ENCODE results near the gene TMEM123. TPM values are rescaled to one million over a fixed set of nuclear protein-coding genes. Genes with fewer than 3 reads are reported as not detected.

Gene TMEM123
- total RNA-seq, 2 experiments from 2014 or later, result 489 to 694 TPM

GRCh38 chr11:102487214-102487613 lies 34.6 kb upstream of the TMEM123 start:
- peaks cover 17% of the 10 kb centered on the region for H3K4me1 Mint-ChIP-seq
- ChIA-PET CTCF (interaction anchor here (0.9 to 1.9 kb wide), 5 partner anchors 9 to 194 kb away, joined by 3 to 5 read pairs (median 4); no protein-coding TSS in a partner anchor), POLR2A (no interaction called here)
- no peak for DNase-seq
- H3K27ac Mint-ChIP-seq, result no peak overlapping the region
- H3K4me3 Mint-ChIP-seq, result no peak overlapping the region
- H3K9me3 Mint-ChIP-seq, result no peaks in the 10 kb centered on the region
- peaks cover 2% of the 10 kb centered on the region for H3K27me3 Mint-ChIP-seq
- H3K36me3 Mint-ChIP-seq (ENCODE audit: low read depth), result no peaks in the 10 kb centered on the region

- no peak for DNase-seq
- H3K9me3 Mint-ChIP-seq, result no peaks in the 10 kb centered on the region
These were observed 34.0 kb upstream of the TMEM123 start for GRCh38 chr11:102486584-102486983.

GRCh38 chr11:102485095-102485722 lies 32.6 kb upstream of the TMEM123 start:
- H3K36me3 Mint-ChIP-seq (ENCODE audit: low read depth), result no peaks in the 10 kb centered on the region

More at GRCh38 chr11:102486584-102486983, 34.0 kb upstream of the TMEM123 start:
- H3K36me3 Mint-ChIP-seq (ENCODE audit: low read depth), result no peaks in the 10 kb centered on the region
- no peak overlapping the region for H3K4me3 Mint-ChIP-seq
- H3K27ac Mint-ChIP-seq, result no peak overlapping the region
- ChIA-PET POLR2A (no interaction called here), CTCF (interaction anchor here (1.9 kb wide), 1 partner anchor 9 kb away, joined by 5 read pairs; no protein-coding TSS in a partner anchor)
- peaks cover 17% of the 10 kb centered on the region for H3K4me1 Mint-ChIP-seq
- H3K27me3 Mint-ChIP-seq, result peaks cover 2% of the 10 kb centered on the region

GRCh38 chr11:102482433-102482832 lies 29.9 kb upstream of the TMEM123 start:
- no peaks in the 10 kb centered on the region for H3K9me3 Mint-ChIP-seq
- no peaks in the 10 kb centered on the region for H3K36me3 Mint-ChIP-seq (ENCODE audit: low read depth)
- H3K4me1 Mint-ChIP-seq, result peaks cover 23% of the 10 kb centered on the region
- no peak for DNase-seq
- no peak overlapping the region for H3K4me3 Mint-ChIP-seq
- POLR2A ChIA-PET, result no interaction called here
- H3K27me3 Mint-ChIP-seq, result no peaks in the 10 kb centered on the region
- CTCF ChIA-PET, result no interaction called here
- no peak overlapping the region for H3K27ac Mint-ChIP-seq

More at GRCh38 chr11:102485095-102485722, 32.6 kb upstream of the TMEM123 start:
- no peak overlapping the region for H3K27ac Mint-ChIP-seq
- ChIA-PET CTCF (interaction anchor here (1.0 kb wide), 1 partner anchor 11 kb away, joined by 3 read pairs; no protein-coding TSS in a partner anchor), POLR2A (no interaction called here)
- DNase-seq, result no peak
- H3K4me1 Mint-ChIP-seq, result peaks cover 20% of the 10 kb centered on the region
- H3K9me3 Mint-ChIP-seq, result no peaks in the 10 kb centered on the region
- H3K4me3 Mint-ChIP-seq, result no peak overlapping the region
- H3K27me3 Mint-ChIP-seq, result no peaks in the 10 kb centered on the region

- Mint-ChIP-seq H3K4me3 (no peak overlapping the region), H3K27ac (no peak overlapping the region), H3K4me1 (peaks cover 38% of the 10 kb centered on the region), H3K36me3 (ENCODE audit: low read depth) (peaks cover 3% of the 10 kb centered on the region), H3K9me3 (no peaks in the 10 kb centered on the region), H3K27me3 (no peaks in the 10 kb centered on the region)
- ChIA-PET POLR2A (no interaction called here), CTCF (interaction anchor here (0.7 to 2.0 kb wide), 9 partner anchors 13 to 245 kb away, joined by 3 to 7 read pairs (median 4); no protein-coding TSS in a partner anchor)
- no peak for DNase-seq
These were observed 27.2 kb upstream of the TMEM123 start for GRCh38 chr11:102479733-102480132.

GRCh38 chr11:102478673-102479299 lies 26.2 kb upstream of the TMEM123 start:
- POLR2A ChIA-PET, result no interaction called here

GRCh38 chr11:102476812-102477211 lies 24.2 kb upstream of the TMEM123 start:
- H3K4me3 Mint-ChIP-seq, result no peak overlapping the region

More at GRCh38 chr11:102478673-102479299, 26.2 kb upstream of the TMEM123 start:
- no peak overlapping the region for H3K4me3 Mint-ChIP-seq
- H3K27ac Mint-ChIP-seq, result no peak overlapping the region
- H3K27me3 Mint-ChIP-seq, result no peaks in the 10 kb centered on the region
- no peak for DNase-seq
- peaks cover 3% of the 10 kb centered on the region for H3K36me3 Mint-ChIP-seq (ENCODE audit: low read depth)
- no peaks in the 10 kb centered on the region for H3K9me3 Mint-ChIP-seq
- CTCF ChIA-PET, result interaction anchor here (0.7 to 2.0 kb wide), 7 partner anchors 12 to 244 kb away, joined by 3 to 6 read pairs (median 3); no protein-coding TSS in a partner anchor
- H3K4me1 Mint-ChIP-seq, result peaks cover 47% of the 10 kb centered on the region

GRCh38 chr11:102476069-102476468 lies 23.5 kb upstream of the TMEM123 start:
- ChIA-PET POLR2A (no interaction called here), CTCF (interaction anchor here (0.7 to 1.4 kb wide), 5 partner anchors 9 to 197 kb away, joined by 3 to 6 read pairs (median 3); no protein-coding TSS in a partner anchor)
- H3K27me3 Mint-ChIP-seq, result no peaks in the 10 kb centered on the region
- DNase-seq, result no peak
- peaks cover 73% of the 10 kb centered on the region for H3K4me1 Mint-ChIP-seq
- H3K36me3 Mint-ChIP-seq (ENCODE audit: low read depth), result peaks cover 6% of the 10 kb centered on the region
- no peak overlapping the region for H3K4me3 Mint-ChIP-seq
- peak overlapping the region; percentile 90 for H3K27ac Mint-ChIP-seq
- peaks cover 5% of the 10 kb centered on the region for H3K9me3 Mint-ChIP-seq

More at GRCh38 chr11:102476812-102477211, 24.2 kb upstream of the TMEM123 start:
- H3K27ac Mint-ChIP-seq, result peak overlapping the region; percentile 90
- CTCF ChIA-PET, result interaction anchor here (0.7 to 1.4 kb wide), 8 partner anchors 10 to 198 kb away, joined by 3 to 6 read pairs (median 4); no protein-coding TSS in a partner anchor
- peaks cover 5% of the 10 kb centered on the region for H3K9me3 Mint-ChIP-seq
- H3K27me3 Mint-ChIP-seq, result no peaks in the 10 kb centered on the region
- peaks cover 4% of the 10 kb centered on the region for H3K36me3 Mint-ChIP-seq (ENCODE audit: low read depth)
- POLR2A ChIA-PET, result no interaction called here
- peak; percentile 54 for DNase-seq
- peaks cover 66% of the 10 kb centered on the region for H3K4me1 Mint-ChIP-seq

GRCh38 chr11:102473543-102473942 lies 21.0 kb upstream of the TMEM123 start:
- ChIA-PET CTCF (interaction anchor here (1.2 kb wide), 1 partner anchor 51 kb away, joined by 3 read pairs; no protein-coding TSS in a partner anchor), POLR2A (no interaction called here)
- Mint-ChIP-seq H3K27me3 (no peaks in the 10 kb centered on the region), H3K4me1 (peaks cover 90% of the 10 kb centered on the region), H3K36me3 (ENCODE audit: low read depth) (peaks cover 9% of the 10 kb centered on the region), H3K27ac (no peak overlapping the region), H3K4me3 (no peak overlapping the region), H3K9me3 (peaks cover 8% of the 10 kb centered on the region)
- DNase-seq, result no peak

GRCh38 chr11:102472127-102472526 lies 19.6 kb upstream of the TMEM123 start:
- no peak for DNase-seq
- Mint-ChIP-seq H3K9me3 (peaks cover 9% of the 10 kb centered on the region), H3K36me3 (ENCODE audit: low read depth) (peaks cover 9% of the 10 kb centered on the region), H3K27ac (no peak overlapping the region), H3K27me3 (no peaks in the 10 kb centered on the region), H3K4me1 (peaks cover 89% of the 10 kb centered on the region), H3K4me3 (no peak overlapping the region)
- CTCF ChIA-PET, result interaction anchor here (0.8 kb wide), 1 partner anchor 16 kb away, joined by 5 read pairs; no protein-coding TSS in a partner anchor
- POLR2A ChIA-PET, result interaction anchor here (0.6 kb wide), 1 partner anchor 146 kb away, joined by 4 read pairs; no protein-coding TSS in a partner anchor

GRCh38 chr11:102471474-102471873 lies 18.9 kb upstream of the TMEM123 start:
- Mint-ChIP-seq H3K36me3 (ENCODE audit: low read depth) (peaks cover 6% of the 10 kb centered on the region), H3K9me3 (peaks cover 9% of the 10 kb centered on the region), H3K4me3 (no peak overlapping the region), H3K4me1 (peaks cover 89% of the 10 kb centered on the region), H3K27me3 (no peaks in the 10 kb centered on the region), H3K27ac (peak overlapping the region; percentile 17)
- no peak for DNase-seq
- CTCF ChIA-PET, result interaction anchor here (1.0 kb wide), 1 partner anchor 13 kb away, joined by 3 read pairs; no protein-coding TSS in a partner anchor
- POLR2A ChIA-PET, result no interaction called here

GRCh38 chr11:102470251-102470650 lies 17.7 kb upstream of the TMEM123 start:
- H3K27me3 Mint-ChIP-seq, result no peaks in the 10 kb centered on the region
- H3K4me1 Mint-ChIP-seq, result peaks cover 95% of the 10 kb centered on the region
- peak overlapping the region; percentile 48 for H3K4me3 Mint-ChIP-seq
- POLR2A ChIA-PET, result no interaction called here
- CTCF ChIA-PET, result no interaction called here
- H3K27ac Mint-ChIP-seq, result peak overlapping the region; percentile 81
- H3K36me3 Mint-ChIP-seq (ENCODE audit: low read depth), result peaks cover 6% of the 10 kb centered on the region
- DNase-seq, result peak; percentile 65
- peaks cover 9% of the 10 kb centered on the region for H3K9me3 Mint-ChIP-seq

Measured in activated CD4-positive, alpha-beta T cell treated with anti-CD3 and anti-CD28 coated beads, Interleukin-2, amount 10 ng/mL, durations not matched to agents 7 days and 5 days (primary cell).